Mucosa of descending colon (tissue), 3 donors: ENCODE measurements around the gene SLC16A7. TPM values are rescaled to one million over a fixed set of nuclear protein-coding genes. Genes with fewer than 3 reads are reported as not detected.
A peak's percentile ranks its signal among the peaks of the same experiment; 100 is the strongest.

Experiments
- ATAC-seq: fragments of 200-7000 bp; cut with Tn5 transposase; one replicate; pipeline ENCODE4 v1.9.1; 2020; ENCODE audit warnings: mild to moderate bottlenecking, moderate library complexity
- DNase-seq, 3 donors: peaks; one replicate each; pipeline ENCODE4 v3.0.0-alpha.2; 2020
- H3K36me3 ChIP-seq: fragments of 200-600 bp; one replicate; pipeline ENCODE4 v1.8.0; 2021; ENCODE audit warnings: low read depth, mild to moderate bottlenecking
- H3K4me1 ChIP-seq: fragments of 200-600 bp; one replicate; pipeline ENCODE4 v1.8.0; 2021; ENCODE audit warnings: low read depth, mild to moderate bottlenecking
- H3K4me3 ChIP-seq: fragments of 200-600 bp; one replicate; pipeline ENCODE4 v1.8.0; 2021; ENCODE audit warnings: mild to moderate bottlenecking
- H3K9me3 ChIP-seq: fragments of 200-600 bp; one replicate; pipeline ENCODE4 v1.8.0; 2021; ENCODE audit warnings: mild to moderate bottlenecking
- CTCF ChIP-seq: fragments of 200-600 bp; IDR thresholded peaks from one replicate; pipeline ENCODE4 v1.8.0; 2022; ENCODE audit warnings: antibody characterized with exemption, mild to moderate bottlenecking
- intact Hi-C, 2 donors: fragments of 100-400 bp; cut with DNase I in 1 of 2; cut with micrococcal nuclease in 1 of 2; formaldehyde crosslinking; loops; one replicate each; pipeline versions ENCODE4 v1.11.0 to v1.11.1; 2022; cut with DNase I, micrococcal nuclease
- total RNA-seq, 3 donors: library from RNA; stranded (reverse); fragmentation: NEBNext Ultra II Directional in 2 of 3; extraction: Animal tissue kit (Norgen Biotek cat#: 25700) in 2 of 3; gene quantifications; one replicate each; pipeline versions ENCODE4 v1.2.1 to v1.2.4, GENCODE V29; 2021 to 2023
- donor health status: DM: no; HTN: no; CAD: no; lungs with moderate emphysema.
- donor health status: DM: no; HTN: no; CAD: no.
- donor health status: DM: no; HTN: yes; CAD: no.

Gene SLC16A7
- total RNA-seq, 3 donors from 2014 or later: 8.6 to 10.8 (median 9.0) TPM

- no peak overlapping the region for H3K4me3 ChIP-seq
- no peak for ATAC-seq
- H3K36me3 ChIP-seq: no peaks in the 10 kb centered on the region
- intact Hi-C loops: no loop called here
- H3K9me3 ChIP-seq: no peaks in the 10 kb centered on the region
- no peaks in the 10 kb centered on the region for H3K4me1 ChIP-seq
- DNase-seq: no peak
- TF ChIP-seq CTCF: no peak
Observed at GRCh38 chr12:59651229-59651920, 55.5 kb downstream of the SLC16A7 start.

- Histone ChIP-seq H3K4me1 (no peaks in the 10 kb centered on the region), H3K4me3 (no peak overlapping the region), H3K9me3 (no peaks in the 10 kb centered on the region), H3K36me3 (no peaks in the 10 kb centered on the region)
- DNase-seq (no peak), ATAC-seq (no peak)
- intact Hi-C loops: no loop called here
- no peak for TF ChIP-seq CTCF
Observed at GRCh38 chr12:59652130-59652529, 56.3 kb downstream of the SLC16A7 start.

- TF ChIP-seq CTCF: no peak
- Histone ChIP-seq H3K4me1 (no peaks in the 10 kb centered on the region), H3K36me3 (no peaks in the 10 kb centered on the region), H3K4me3 (no peak overlapping the region), H3K9me3 (no peaks in the 10 kb centered on the region)
- intact Hi-C loops: no loop called here
- ATAC-seq (no peak), DNase-seq (no peak)
Observed at GRCh38 chr12:59654061-59654460, 58.2 kb downstream of the SLC16A7 start.

GRCh38 chr12:59657266-59657665 is 61.4 kb downstream of the SLC16A7 start:
- Histone ChIP-seq H3K4me1 (peaks cover 8% of the 10 kb centered on the region), H3K36me3 (no peaks in the 10 kb centered on the region), H3K4me3 (no peak overlapping the region), H3K9me3 (no peaks in the 10 kb centered on the region)
- TF ChIP-seq CTCF: no peak
- DNase-seq (no peak), ATAC-seq (no peak)
- intact Hi-C loops: no loop called here

GRCh38 chr12:59657711-59658110 is 61.9 kb downstream of the SLC16A7 start:
- intact Hi-C loops: no loop called here
- Histone ChIP-seq H3K9me3 (no peaks in the 10 kb centered on the region), H3K4me1 (peaks cover 8% of the 10 kb centered on the region), H3K4me3 (no peak overlapping the region), H3K36me3 (no peaks in the 10 kb centered on the region)
- TF ChIP-seq CTCF: no peak
- DNase-seq: no peak
- no peak for ATAC-seq

- DNase-seq (peak in 1 of 3 donors; percentile 17), ATAC-seq (peak; percentile 62)
- Histone ChIP-seq H3K4me1 (peaks cover 8% of the 10 kb centered on the region), H3K9me3 (no peaks in the 10 kb centered on the region), H3K36me3 (no peaks in the 10 kb centered on the region), H3K4me3 (no peak overlapping the region)
- TF ChIP-seq CTCF: no peak
- intact Hi-C loops: no loop called here
Observed at GRCh38 chr12:59660148-59660547, 64.3 kb downstream of the SLC16A7 start.
